Retinal pigment epithelial cell (primary cell): ENCODE measurements around the gene ID1.

Experiments
- DNase-seq: peaks from one replicate; pipeline ENCODE4 v3.0.0-alpha.2; 2010; ENCODE audit warnings: low read depth
- H3K4me3 ChIP-seq: 2 replicates; pipeline ENCODE4 v1.5.1; 2011; ENCODE audit warnings: mild to moderate bottlenecking, low read length, control low read depth, moderate library complexity
- TF ChIP-seq, protein P1 (sequence below): conservative IDR thresholded peaks from 2 replicates; pipeline ENCODE4 v1.5.1; 2011; ENCODE audit warnings: low read depth, low read length, control low read depth, inconsistent platforms

The ID1 gene

DNA sequence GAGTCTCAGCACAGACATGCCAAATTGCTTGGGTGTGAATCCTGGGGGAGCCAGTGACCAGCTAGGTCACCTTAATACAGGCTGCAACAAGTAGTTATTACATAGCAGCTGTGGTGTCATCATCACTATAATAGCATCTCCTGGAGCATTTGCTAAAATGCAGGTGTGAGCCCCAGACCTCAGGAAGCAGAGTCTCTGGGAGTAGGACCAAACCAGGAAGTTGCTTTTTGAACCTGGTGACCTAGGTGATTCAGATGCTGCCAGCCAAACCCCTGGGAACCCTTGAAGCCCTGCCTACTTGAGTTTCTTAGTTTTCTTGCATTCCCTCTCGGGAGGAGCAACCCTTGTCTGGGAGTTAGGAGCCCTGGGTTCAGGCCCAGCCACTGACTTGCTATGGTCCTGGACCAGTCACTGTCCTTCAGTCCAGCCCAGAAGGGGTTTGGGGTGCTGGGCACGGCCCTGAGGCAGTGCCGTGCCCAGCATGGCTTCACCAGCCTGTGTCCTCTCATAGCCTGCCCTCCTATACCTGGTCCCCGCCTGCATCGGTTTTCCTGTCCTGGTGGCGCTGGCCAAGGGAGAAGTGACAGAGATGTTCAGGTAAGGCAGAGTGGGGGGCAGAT, 39.3 kb upstream of the ID1 start:
- TF ChIP-seq, protein P1, sequence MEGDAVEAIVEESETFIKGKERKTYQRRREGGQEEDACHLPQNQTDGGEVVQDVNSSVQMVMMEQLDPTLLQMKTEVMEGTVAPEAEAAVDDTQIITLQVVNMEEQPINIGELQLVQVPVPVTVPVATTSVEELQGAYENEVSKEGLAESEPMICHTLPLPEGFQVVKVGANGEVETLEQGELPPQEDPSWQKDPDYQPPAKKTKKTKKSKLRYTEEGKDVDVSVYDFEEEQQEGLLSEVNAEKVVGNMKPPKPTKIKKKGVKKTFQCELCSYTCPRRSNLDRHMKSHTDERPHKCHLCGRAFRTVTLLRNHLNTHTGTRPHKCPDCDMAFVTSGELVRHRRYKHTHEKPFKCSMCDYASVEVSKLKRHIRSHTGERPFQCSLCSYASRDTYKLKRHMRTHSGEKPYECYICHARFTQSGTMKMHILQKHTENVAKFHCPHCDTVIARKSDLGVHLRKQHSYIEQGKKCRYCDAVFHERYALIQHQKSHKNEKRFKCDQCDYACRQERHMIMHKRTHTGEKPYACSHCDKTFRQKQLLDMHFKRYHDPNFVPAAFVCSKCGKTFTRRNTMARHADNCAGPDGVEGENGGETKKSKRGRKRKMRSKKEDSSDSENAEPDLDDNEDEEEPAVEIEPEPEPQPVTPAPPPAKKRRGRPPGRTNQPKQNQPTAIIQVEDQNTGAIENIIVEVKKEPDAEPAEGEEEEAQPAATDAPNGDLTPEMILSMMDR, result no peak
- DNase-seq, result no peak
- no peak overlapping the region for H3K4me3 ChIP-seq

DNA sequence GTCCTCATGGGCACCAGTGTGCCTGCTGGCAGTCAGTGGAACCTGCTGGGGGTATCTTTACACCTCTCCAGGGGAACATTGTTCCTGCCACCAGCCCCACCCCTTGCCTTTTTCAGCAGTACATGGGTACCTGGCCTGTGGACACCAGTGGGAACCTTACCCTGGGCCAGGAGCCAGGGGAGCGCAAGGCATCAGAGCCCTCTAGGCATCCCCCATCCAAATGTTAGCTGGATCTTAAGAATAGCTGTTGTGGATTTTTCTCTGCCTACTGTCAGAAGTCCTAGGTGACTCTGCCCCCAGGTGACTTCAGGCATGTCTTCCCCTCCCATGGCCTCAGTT, 38.8 kb upstream of the ID1 start:
- DNase-seq, result no peak
- no peak overlapping the region for H3K4me3 ChIP-seq
- TF ChIP-seq, protein P1, result no peak

DNA sequence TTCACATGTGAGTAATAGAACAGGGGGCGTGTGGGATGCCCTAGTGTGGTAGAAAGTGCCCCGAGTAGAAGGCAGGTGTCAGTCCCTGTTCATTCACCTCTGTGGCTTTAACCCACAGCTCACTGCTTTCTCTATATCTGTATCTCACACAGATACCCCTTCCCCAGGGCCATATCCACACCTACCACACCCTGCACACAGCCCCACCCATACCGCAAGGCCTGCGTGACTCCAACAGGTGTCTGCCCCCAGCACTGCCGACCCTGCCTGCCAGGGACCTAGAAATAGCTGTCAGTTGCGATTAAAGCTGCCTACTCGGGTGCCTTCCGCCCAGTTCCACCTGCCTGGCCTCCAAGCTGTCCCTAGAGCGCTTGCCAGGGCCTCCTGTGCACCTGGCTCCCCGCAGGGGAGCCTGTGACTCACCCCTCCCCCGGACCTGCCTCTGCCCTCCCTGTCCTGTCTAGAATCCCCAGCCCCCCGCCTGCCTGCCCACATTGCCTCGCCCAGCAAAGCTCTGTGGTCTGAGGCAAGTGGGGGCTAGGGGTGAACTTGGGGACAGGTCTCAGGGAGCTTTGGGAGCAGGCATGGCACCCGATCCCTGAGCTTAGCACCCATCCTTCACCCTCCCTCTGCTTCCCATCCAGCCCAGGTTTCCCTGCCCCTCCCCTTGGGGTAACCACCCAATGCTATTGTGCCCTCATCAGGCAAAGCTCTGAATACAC, 38.3 kb upstream of the ID1 start:
- TF ChIP-seq, protein P1, result no peak
- no peak for DNase-seq
- no peak overlapping the region for H3K4me3 ChIP-seq

DNA sequence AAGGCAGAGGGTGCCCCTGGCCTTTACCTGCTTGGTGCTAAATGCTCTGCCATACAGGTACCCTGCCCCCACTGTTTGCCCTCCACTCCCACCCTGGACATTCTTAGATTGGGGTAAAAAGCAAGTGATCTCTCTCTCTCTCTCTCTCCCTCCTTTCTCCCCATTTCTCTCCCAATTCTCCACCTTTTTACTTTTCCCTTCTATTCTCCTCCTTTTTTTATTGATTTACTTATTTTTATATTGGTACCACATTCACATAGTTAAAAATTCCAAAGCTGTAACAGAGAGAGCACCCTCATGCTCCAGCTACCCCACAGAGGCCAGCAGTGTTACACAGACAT, 37.7 kb upstream of the ID1 start:
- no peak overlapping the region for H3K4me3 ChIP-seq
- TF ChIP-seq, protein P1, result no peak
- no peak for DNase-seq

DNA sequence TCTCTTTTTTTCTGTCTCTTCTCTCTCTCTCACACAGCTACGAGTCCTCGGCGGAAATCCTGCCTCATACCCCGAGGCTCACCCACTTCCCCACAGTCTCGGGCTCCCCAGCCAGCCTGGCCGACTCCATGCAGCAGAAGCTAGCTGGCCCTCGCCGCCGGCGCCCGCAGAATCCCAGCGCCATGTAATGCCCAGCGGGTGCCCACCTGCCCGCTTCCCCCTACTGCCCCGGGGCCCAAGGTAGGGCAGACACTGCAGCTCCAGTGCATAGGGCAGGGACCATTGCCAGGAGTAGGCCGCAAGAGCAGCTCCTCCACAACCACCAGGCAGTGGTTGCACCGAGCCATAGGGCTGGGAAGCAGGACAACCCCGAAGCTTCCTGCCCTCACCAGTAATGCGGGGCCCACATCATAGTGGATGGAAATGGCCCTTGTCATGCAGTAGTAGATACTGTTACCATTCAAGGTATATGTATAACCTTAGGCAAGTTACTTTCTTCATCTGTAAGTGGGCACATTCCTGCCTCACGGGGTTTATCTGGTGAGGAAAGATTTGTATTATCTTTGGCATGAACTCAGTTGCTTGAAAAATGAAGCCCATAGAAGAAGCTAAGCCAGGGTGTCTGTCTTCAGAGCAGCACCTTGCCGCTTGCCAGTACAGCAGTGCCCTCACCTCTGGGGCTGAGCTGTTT, 36.9 kb upstream of the ID1 start:
- DNase-seq, result no peak
- TF ChIP-seq, protein P1, result no peak
- no peak overlapping the region for H3K4me3 ChIP-seq

DNA sequence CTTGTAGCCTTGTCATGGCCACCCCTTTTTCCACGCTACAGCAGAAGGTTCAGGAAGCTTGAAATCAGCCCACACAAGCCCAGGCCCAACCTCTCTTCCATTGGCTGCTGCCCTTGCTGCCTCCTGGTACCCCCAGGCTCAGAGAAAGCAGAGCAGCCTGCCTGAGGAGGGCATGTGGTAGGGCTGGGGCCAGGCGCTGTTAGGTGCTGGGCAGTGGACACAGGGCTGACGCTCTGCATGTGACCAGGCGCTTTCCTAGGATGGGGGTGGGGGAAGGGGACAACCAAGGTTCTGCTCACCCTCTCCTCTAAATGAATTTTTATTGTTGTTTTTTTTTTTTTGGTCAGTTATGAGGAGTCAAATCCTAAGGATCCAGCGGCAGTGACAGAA, 36.3 kb upstream of the ID1 start:
- H3K4me3 ChIP-seq, result no peak overlapping the region
- no peak for DNase-seq
- TF ChIP-seq, protein P1, result no peak
